HepG2 (cell line): Measurements from ENCODE around the gene ASCL3. TPM values are rescaled to one million over a fixed set of nuclear protein-coding genes. Genes with fewer than 3 reads are reported as not detected.
A peak's percentile ranks its signal among the peaks of the same experiment; 100 is the strongest.

Experiments
- ELK4 ChIP-seq: sonication (generic); formaldehyde crosslinking; IDR thresholded peaks from 2 replicates; pipeline ENCODE4 v1.9.0; 2021; ENCODE audit warnings: missing genetic modification reagents, borderline replicate concordance
- ERF ChIP-seq: IDR thresholded peaks from 2 replicates; pipeline ENCODE4 v1.6.1; 2018; ENCODE audit warnings: missing biosample characterization, missing genetic modification reagents
- ESRRA ChIP-seq: sonication (generic); formaldehyde crosslinking; IDR thresholded peaks from 2 replicates; pipeline ENCODE4 v1.5.1; 2020; ENCODE audit warnings: mild to moderate bottlenecking, low read depth, missing genetic modification reagents
- GATAD1 ChIP-seq: IDR thresholded peaks from 2 replicates; pipeline ENCODE4 v1.6.1; 2016; ENCODE audit warnings: missing genetic modification reagents, missing compliant biosample characterization
- HDAC1 ChIP-seq: sonication (generic); formaldehyde crosslinking; IDR thresholded peaks from 2 replicates; pipeline ENCODE4 v1.5.1; 2020; ENCODE audit warnings: mild to moderate bottlenecking, missing genetic modification reagents
- HDAC6 ChIP-seq: fragments of 200-600 bp; sonication (generic); IDR thresholded peaks from 2 replicates; pipeline ENCODE4 v1.7.0; 2017; ENCODE audit warnings: mild to moderate bottlenecking, antibody characterized with exemption, low read length, low read depth
- IRX3 ChIP-seq: sonication (generic); formaldehyde crosslinking; IDR thresholded peaks from 2 replicates; pipeline ENCODE4 v1.8.1; 2023; ENCODE audit warnings: mild to moderate bottlenecking, low read depth, missing genetic modification reagents, borderline replicate concordance
- MED1 ChIP-seq: sonication (generic); formaldehyde crosslinking; IDR thresholded peaks from 2 replicates; pipeline ENCODE4 v1.4.0; 2020; ENCODE audit warnings: missing genetic modification reagents
- NCOA5 ChIP-seq: sonication (generic); formaldehyde crosslinking; IDR thresholded peaks from 2 replicates; pipeline ENCODE4 v1.4.0; 2020; ENCODE audit warnings: missing genetic modification reagents
- NFE2L2 ChIP-seq: fragments of 150-350 bp; IDR thresholded peaks from 2 replicates; pipeline ENCODE4 v1.6.1; 2014; ENCODE audit warnings: low read length
- NFYB ChIP-seq: sonication (generic); formaldehyde crosslinking; IDR thresholded peaks from 2 replicates; pipeline ENCODE4 v1.4.0; 2020; ENCODE audit warnings: missing genetic modification reagents
- PAF1 ChIP-seq: IDR thresholded peaks from 2 replicates; pipeline ENCODE4 v1.6.1; 2016; ENCODE audit warnings: missing genetic modification reagents, missing compliant biosample characterization
- PRDM10 ChIP-seq: sonication (generic); formaldehyde crosslinking; IDR thresholded peaks from 2 replicates; pipeline ENCODE4 v1.4.0; 2020; ENCODE audit warnings: low read depth, missing genetic modification reagents
- ZKSCAN1 ChIP-seq: fragments of 150-350 bp; IDR thresholded peaks from 2 replicates; pipeline ENCODE4 v1.6.1; 2014; ENCODE audit warnings: low read length
- ZNF142 ChIP-seq: sonication (generic); formaldehyde crosslinking; IDR thresholded peaks from 2 replicates; pipeline ENCODE4 v1.4.0; 2020; ENCODE audit warnings: missing genetic modification reagents
- ZNF17 ChIP-seq: sonication (generic); formaldehyde crosslinking; IDR thresholded peaks from 2 replicates; pipeline ENCODE4 v1.5.0; 2020; ENCODE audit warnings: mild to moderate bottlenecking, missing genetic modification reagents
- ZNF207 ChIP-seq: fragments of 450-650 bp; IDR thresholded peaks from 2 replicates; pipeline ENCODE4 v1.6.1; 2016; ENCODE audit warnings: antibody characterized with exemption, borderline replicate concordance
- ZNF510 ChIP-seq: sonication (generic); formaldehyde crosslinking; IDR thresholded peaks from 2 replicates; pipeline ENCODE4 v1.4.0; 2020; ENCODE audit warnings: low read depth, mild to moderate bottlenecking, missing genetic modification reagents
- ZNF788 ChIP-seq: sonication (generic); formaldehyde crosslinking; IDR thresholded peaks from 2 replicates; pipeline ENCODE4 v1.5.0; 2020; ENCODE audit warnings: mild to moderate bottlenecking, missing genetic modification reagents, borderline replicate concordance
- polyA plus RNA-seq, 8 experiments: library from polyadenylated mRNA; depleted of rRNA in 3 of 8; stranded (reverse) in 7 of 8; unstranded in 1 of 8; fragments of >200 nt; fragmentation: Illumina TruSeq in 4 of 8; extraction: Trizol in 4 of 8; gene quantifications; 2 replicates each; pipeline versions ENCODE4 v1.2.1 to v1.2.3, GENCODE V29; 2011 to 2016; ENCODE audit warnings: low read depth in 4 of 8, missing spikeins in 1 of 8, mixed read lengths in 1 of 8; ENCODE audit not compliant: insufficient read depth in 1 of 8
- total RNA-seq, 5 experiments: library from RNA; depleted of rRNA; stranded (reverse); fragments of >200 nt; fragmentation: Illumina TruSeq; extraction: Trizol; gene quantifications; 2 replicates each; pipeline ENCODE4 v1.2.3, GENCODE V29; 2016; ENCODE audit warnings: low read depth in 1 of 5

ASCL3 gene
- total and polyA plus RNA-seq, 2 of the 13 experiments (the other 11 are each of a cell fraction or from before 2014, with no cell fraction given), result not detected

DNA sequence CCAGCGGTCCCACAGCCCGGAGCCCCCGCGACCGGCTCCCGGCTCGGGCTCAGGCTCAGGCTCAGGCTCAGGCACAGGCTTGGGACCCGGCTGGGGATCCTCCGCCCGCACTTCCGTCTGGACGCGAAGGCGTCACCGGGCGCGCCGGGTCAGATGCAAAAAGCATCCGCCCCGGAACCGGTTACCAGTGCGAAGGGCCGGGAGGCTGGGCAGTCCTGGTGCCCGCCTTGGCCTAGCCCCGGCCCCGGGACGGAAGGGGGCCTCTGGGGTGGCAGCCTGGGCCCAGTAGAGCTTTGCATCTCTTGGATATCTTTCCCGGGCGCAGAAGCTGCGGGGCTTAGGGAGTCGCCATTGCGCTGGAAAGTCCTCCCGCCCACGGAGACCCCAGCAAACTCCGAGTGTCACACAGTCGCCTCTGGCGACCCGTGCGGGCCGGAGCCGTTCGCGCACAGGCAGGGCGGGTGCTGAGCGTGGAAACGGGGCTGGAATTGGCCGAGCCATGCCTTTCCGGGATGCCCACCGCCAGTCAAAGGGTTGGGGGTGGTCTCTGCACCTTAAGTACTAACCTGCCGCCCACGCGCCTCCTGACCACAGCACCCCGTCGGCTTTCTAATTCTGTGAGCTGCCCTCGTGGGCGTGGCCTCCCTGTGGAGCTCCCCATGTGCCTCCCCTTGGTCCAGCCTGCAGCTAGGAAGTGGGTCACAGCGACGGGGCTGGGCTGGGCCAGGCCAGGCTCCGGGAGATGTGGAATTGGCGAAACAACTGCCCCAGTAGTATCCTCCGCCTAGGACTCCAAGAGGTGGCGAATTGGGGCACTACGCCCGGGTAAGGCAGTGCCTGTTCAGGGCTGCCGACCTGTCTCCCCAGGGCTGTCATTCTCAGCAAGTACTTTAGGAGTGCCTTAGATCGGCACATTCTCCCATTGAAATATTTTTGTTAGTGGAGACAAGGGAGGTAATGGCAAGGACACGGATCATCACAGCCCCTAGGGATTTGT is 21.8 kb upstream of the ASCL3 start, which contains the start of gene TMEM9B (continued):
- peak; percentile 82; the same call in 1 of the 2 replicates for TF ChIP-seq PRDM10 (CRISPR knock-in tag)
- no peak for TF ChIP-seq ZKSCAN1
- TF ChIP-seq ZNF17 (CRISPR knock-in tag), result no peak
- no peak for TF ChIP-seq ZNF510 (CRISPR knock-in tag)
- no peak for TF ChIP-seq IRX3 (CRISPR knock-in tag)
- TF ChIP-seq NFYB (CRISPR knock-in tag), result peak; percentile 62
- TF ChIP-seq ZNF207, result no peak
- peak; percentile 77; the same call in 1 of the 2 replicates for TF ChIP-seq ZNF142 (CRISPR knock-in tag)
- 0 out of 2 replicates have a peak, but pooled peaks have one; percentile 72 for TF ChIP-seq ESRRA (CRISPR knock-in tag)
- peak; percentile 96 for TF ChIP-seq HDAC1 (CRISPR knock-in tag)
- no peak for TF ChIP-seq NCOA5 (CRISPR knock-in tag)
- TF ChIP-seq GATAD1 (CRISPR knock-in tag), result peak; percentile 95
- no peak; the same call in 1 of the 2 replicates for TF ChIP-seq ELK4 (CRISPR knock-in tag)
- TF ChIP-seq MED1 (CRISPR knock-in tag), result peak; percentile 13; the same call in 1 of the 2 replicates
- peak; percentile 70; the same call in 1 of the 2 replicates for TF ChIP-seq ZNF788 (CRISPR knock-in tag)
- TF ChIP-seq ERF (CRISPR knock-in tag), result no peak; the same call in none of the 2 replicates
- no peak for TF ChIP-seq NFE2L2
- TF ChIP-seq PAF1 (CRISPR knock-in tag), result no peak
- no peak for TF ChIP-seq HDAC6
